PC-9 (cell line): Measurements from ENCODE around the gene CYP3A4. TPM values are rescaled to one million over a fixed set of nuclear protein-coding genes. Genes with fewer than 3 reads are reported as not detected.

Experiments used
- BruUV-seq: library from RNA; stranded (reverse); fragments of 400-500 nt; replicated peaks from 2 replicates; lab custom pipeline; 2021; lab: Mats Ljungman, UMichigan
- CTCF ChIA-PET: fragments of 300-600 bp; sonication (Branson Sonifier 250); formaldehyde crosslinking; loops from one replicate; lab custom pipeline; 2022; ENCODE audit warnings: antibody characterized with exemption; lab: Charles Lee
- POLR2A ChIA-PET: fragments of 300-600 bp; sonication (Branson Sonifier 250); formaldehyde crosslinking; loops from one replicate; lab custom pipeline; 2022; ENCODE audit warnings: antibody characterized with exemption; ENCODE audit not compliant: unreplicated experiment; lab: Charles Lee
- DNase-seq, 2 experiments: peaks; one replicate each; pipeline versions ENCODE4 v3.0.0 to v3.0.0-alpha.2; 2015 to 2022; ENCODE audit warnings: mixed read lengths in 1 of 2
- H2AFZ ChIP-seq: fragments of 200-600 bp; sonication (generic); 2 replicates; pipeline ENCODE4 v1.8.1; 2017; ENCODE audit warnings: antibody characterized with exemption
- H3F3A ChIP-seq: fragments of 200-600 bp; sonication (generic); 2 replicates; pipeline ENCODE4 v1.8.1; 2017; ENCODE audit warnings: antibody characterized with exemption, mild to moderate bottlenecking, low read depth; ENCODE audit not compliant: insufficient read depth
- H3K27ac ChIP-seq: fragments of 200-600 bp; sonication (generic); 2 replicates; pipeline ENCODE4 v1.6.1; 2016; ENCODE audit warnings: mixed run types
- H3K27me3 ChIP-seq: fragments of 200-600 bp; sonication (generic); 2 replicates; pipeline ENCODE4 v1.6.1; 2016; ENCODE audit warnings: low read depth, mixed run types; ENCODE audit not compliant: insufficient read depth
- H3K36me3 ChIP-seq: fragments of 200-600 bp; sonication (generic); 2 replicates; pipeline ENCODE4 v1.6.1; 2016; ENCODE audit warnings: low read depth, mixed run types
- H3K4me1 ChIP-seq: fragments of 200-600 bp; sonication (generic); replicated peaks from 2 replicates; pipeline ENCODE4 v1.6.1; 2016; ENCODE audit warnings: mixed run types; ENCODE audit not compliant: insufficient read depth
- H3K4me2 ChIP-seq: fragments of 200-600 bp; sonication (generic); 2 replicates; pipeline ENCODE4 v1.6.1; 2017; ENCODE audit warnings: mixed run types
- H3K4me3 ChIP-seq: fragments of 200-600 bp; sonication (generic); 2 replicates; pipeline ENCODE4 v1.6.1; 2016; ENCODE audit warnings: mixed run types
- H3K79me2 ChIP-seq: fragments of 200-600 bp; sonication (generic); 2 replicates; pipeline ENCODE4 v1.6.1; 2017; ENCODE audit warnings: low read depth, mixed run types
- H3K9me2 ChIP-seq: fragments of 200-600 bp; sonication (generic); 2 replicates; pipeline ENCODE4 v1.8.1; 2017; ENCODE audit warnings: mild to moderate bottlenecking; ENCODE audit not compliant: insufficient read depth
- H3K9me3 ChIP-seq: fragments of 200-600 bp; sonication (generic); 2 replicates; pipeline ENCODE4 v1.8.1; 2016; ENCODE audit warnings: low read depth; ENCODE audit not compliant: insufficient read depth
- H4K20me1 ChIP-seq: fragments of 200-600 bp; sonication (generic); 2 replicates; pipeline ENCODE4 v1.8.1; 2017; ENCODE audit not compliant: insufficient read depth
- EZH2 ChIP-seq: fragments of 200-600 bp; sonication (generic); IDR thresholded peaks from 2 replicates; pipeline ENCODE4 v1.8.0; 2017; ENCODE audit warnings: antibody characterized with exemption, low read depth
- intact Hi-C: fragments of 100-400 bp; cut with micrococcal nuclease; formaldehyde crosslinking; loops from one replicate; pipeline ENCODE4 v1.10.0; 2022; ENCODE audit not compliant: unreplicated experiment
- total RNA-seq: library from RNA; stranded (reverse); gene quantifications from 2 replicates; pipeline ENCODE4 v1.2.3, GENCODE V29; 2021
- TF ChIP-seq, protein P1 (sequence below): fragments of 200-600 bp; sonication (generic); conservative IDR thresholded peaks from 2 replicates; pipeline ENCODE4 v1.6.1; 2017; ENCODE audit warnings: mixed run types, antibody characterized with exemption, mild to moderate bottlenecking, moderate library complexity

Gene CYP3A4
- total RNA-seq, 1 experiment from 2014 or later, result not detected

DNA sequence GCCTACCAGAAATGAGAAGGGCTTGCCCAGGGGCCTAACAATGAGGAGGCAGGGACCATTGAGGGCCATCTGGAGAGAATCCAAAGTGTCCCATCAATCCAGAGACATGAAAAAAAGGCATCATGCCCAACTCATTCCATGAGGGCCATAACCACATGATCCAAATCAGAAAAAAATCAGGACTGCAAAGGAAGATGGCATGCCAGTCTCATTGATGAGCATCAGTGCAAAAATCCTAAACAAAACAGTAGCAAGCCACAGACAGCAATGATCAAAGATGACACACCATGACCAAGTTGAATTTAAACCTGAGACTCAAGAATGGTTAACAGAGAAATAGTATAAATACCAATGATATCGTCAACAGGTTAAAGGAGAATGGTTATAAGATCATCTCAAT, 7.0 kb upstream of the CYP3A4 start:
- DNase-seq, result no peak
- H3K27ac ChIP-seq, result no peak overlapping the region
- no peak overlapping the region for H3K4me2 ChIP-seq
- no peak overlapping the region for H3K4me3 ChIP-seq
- intact Hi-C loops, result no loop called here
- H3K4me1 ChIP-seq, result no peaks in the 10 kb centered on the region
- no peak overlapping the region for H2AFZ ChIP-seq
- no peaks in the 10 kb centered on the region for H3K79me2 ChIP-seq
- H4K20me1 ChIP-seq, result no peaks in the 10 kb centered on the region
- H3K9me3 ChIP-seq, result no peaks in the 10 kb centered on the region
- POLR2A ChIA-PET, result no interaction called here
- H3F3A ChIP-seq, result no peaks in the 10 kb centered on the region
- H3K36me3 ChIP-seq, result no peaks in the 10 kb centered on the region
- H3K9me2 ChIP-seq, result no peaks in the 10 kb centered on the region
- CTCF ChIA-PET, result no interaction called here
- H3K27me3 ChIP-seq, result no peaks in the 10 kb centered on the region
- no peak for TF ChIP-seq EZH2
- no TSS peak for BruUV-seq

GRCh38 chr7:99790407-99790806, 6.4 kb upstream of the CYP3A4 start:
- no peak for TF ChIP-seq EZH2
- TF ChIP-seq, protein P1, sequence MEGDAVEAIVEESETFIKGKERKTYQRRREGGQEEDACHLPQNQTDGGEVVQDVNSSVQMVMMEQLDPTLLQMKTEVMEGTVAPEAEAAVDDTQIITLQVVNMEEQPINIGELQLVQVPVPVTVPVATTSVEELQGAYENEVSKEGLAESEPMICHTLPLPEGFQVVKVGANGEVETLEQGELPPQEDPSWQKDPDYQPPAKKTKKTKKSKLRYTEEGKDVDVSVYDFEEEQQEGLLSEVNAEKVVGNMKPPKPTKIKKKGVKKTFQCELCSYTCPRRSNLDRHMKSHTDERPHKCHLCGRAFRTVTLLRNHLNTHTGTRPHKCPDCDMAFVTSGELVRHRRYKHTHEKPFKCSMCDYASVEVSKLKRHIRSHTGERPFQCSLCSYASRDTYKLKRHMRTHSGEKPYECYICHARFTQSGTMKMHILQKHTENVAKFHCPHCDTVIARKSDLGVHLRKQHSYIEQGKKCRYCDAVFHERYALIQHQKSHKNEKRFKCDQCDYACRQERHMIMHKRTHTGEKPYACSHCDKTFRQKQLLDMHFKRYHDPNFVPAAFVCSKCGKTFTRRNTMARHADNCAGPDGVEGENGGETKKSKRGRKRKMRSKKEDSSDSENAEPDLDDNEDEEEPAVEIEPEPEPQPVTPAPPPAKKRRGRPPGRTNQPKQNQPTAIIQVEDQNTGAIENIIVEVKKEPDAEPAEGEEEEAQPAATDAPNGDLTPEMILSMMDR, result no peak
- no peak overlapping the region for H3K4me2 ChIP-seq
- no peak overlapping the region for H3K4me3 ChIP-seq
- ChIA-PET CTCF (no interaction called here), POLR2A (no interaction called here)
- no peak for DNase-seq
- no TSS peak for BruUV-seq
- H3F3A ChIP-seq, result no peaks in the 10 kb centered on the region
- no peak overlapping the region for H3K27ac ChIP-seq
- no peak overlapping the region for H2AFZ ChIP-seq
- intact Hi-C loops, result no loop called here
- H3K79me2 ChIP-seq, result no peaks in the 10 kb centered on the region
- H3K36me3 ChIP-seq, result no peaks in the 10 kb centered on the region
- no peaks in the 10 kb centered on the region for H3K9me3 ChIP-seq
- no peaks in the 10 kb centered on the region for H3K27me3 ChIP-seq
- H3K9me2 ChIP-seq, result no peaks in the 10 kb centered on the region
- H4K20me1 ChIP-seq, result no peaks in the 10 kb centered on the region
- H3K4me1 ChIP-seq, result no peaks in the 10 kb centered on the region

DNA sequence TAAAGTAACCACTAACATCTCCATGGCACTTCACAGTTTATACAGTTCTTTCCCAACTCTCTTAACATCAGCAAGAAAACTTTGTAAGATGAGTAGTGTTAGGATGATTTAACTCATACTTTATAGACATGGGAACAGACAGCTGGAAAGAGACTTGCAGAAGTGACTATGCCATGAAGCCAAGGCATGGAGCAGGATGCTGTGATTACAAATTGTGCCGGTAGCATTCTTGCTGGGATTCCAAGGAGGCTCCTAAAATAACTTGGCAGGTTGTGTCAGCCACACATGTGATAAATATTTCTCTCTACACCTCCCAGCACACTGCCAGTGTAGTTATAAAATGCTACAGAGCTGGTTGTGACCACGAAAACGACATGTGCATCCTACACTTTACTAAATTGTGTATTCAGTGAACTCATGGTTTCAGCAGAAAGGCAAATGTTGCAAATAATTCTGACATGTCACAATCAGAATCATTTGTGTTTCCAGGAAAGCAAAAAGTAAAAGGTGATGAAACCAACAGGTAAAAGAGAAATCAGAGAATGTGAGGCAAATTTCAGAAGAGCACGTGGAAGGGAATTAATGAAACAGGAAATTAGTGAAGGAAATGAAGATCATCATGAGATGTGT, 5.6 kb upstream of the CYP3A4 start:
- no peaks in the 10 kb centered on the region for H3K9me2 ChIP-seq
- no peak overlapping the region for H3K27ac ChIP-seq
- BruUV-seq, result no TSS peak
- TF ChIP-seq EZH2, result no peak
- TF ChIP-seq, protein P1, result no peak
- no peaks in the 10 kb centered on the region for H4K20me1 ChIP-seq
- H3K9me3 ChIP-seq, result no peaks in the 10 kb centered on the region
- H3K4me1 ChIP-seq, result no peaks in the 10 kb centered on the region
- POLR2A ChIA-PET, result no interaction called here
- CTCF ChIA-PET, result no interaction called here
- intact Hi-C loops, result no loop called here
- H3K4me2 ChIP-seq, result no peak overlapping the region
- no peaks in the 10 kb centered on the region for H3K79me2 ChIP-seq
- H2AFZ ChIP-seq, result no peak overlapping the region
- H3K27me3 ChIP-seq, result no peaks in the 10 kb centered on the region
- no peaks in the 10 kb centered on the region for H3K36me3 ChIP-seq
- no peaks in the 10 kb centered on the region for H3F3A ChIP-seq
- H3K4me3 ChIP-seq, result no peak overlapping the region
- no peak for DNase-seq

DNA sequence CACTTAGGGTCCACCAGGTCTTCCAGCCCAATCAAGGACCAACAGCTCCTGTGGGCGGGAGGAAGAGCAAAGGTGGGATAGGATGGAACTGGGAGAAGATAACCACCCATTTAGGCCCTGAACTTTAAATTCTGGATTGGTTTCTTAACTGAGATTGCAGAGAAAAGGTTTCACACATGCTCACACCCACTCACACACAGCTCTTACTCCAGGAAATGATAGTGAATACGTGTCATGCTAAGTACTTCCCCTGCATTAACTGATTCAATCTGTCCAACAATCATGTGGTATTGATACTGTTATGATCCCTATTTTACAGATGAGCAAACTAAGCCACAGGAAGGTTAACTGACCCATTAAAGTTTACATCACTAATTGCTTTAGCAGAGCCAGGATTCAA, 4.6 kb upstream of the CYP3A4 start:
- no peaks in the 10 kb centered on the region for H3K4me1 ChIP-seq
- no peaks in the 10 kb centered on the region for H3K79me2 ChIP-seq
- no peaks in the 10 kb centered on the region for H3K36me3 ChIP-seq
- BruUV-seq, result no TSS peak
- H4K20me1 ChIP-seq, result no peaks in the 10 kb centered on the region
- POLR2A ChIA-PET, result no interaction called here
- no peaks in the 10 kb centered on the region for H3F3A ChIP-seq
- intact Hi-C loops, result no loop called here
- TF ChIP-seq, protein P1, result no peak
- TF ChIP-seq EZH2, result no peak
- H2AFZ ChIP-seq, result no peak overlapping the region
- no peaks in the 10 kb centered on the region for H3K9me2 ChIP-seq
- DNase-seq, result no peak
- CTCF ChIA-PET, result no interaction called here
- no peaks in the 10 kb centered on the region for H3K9me3 ChIP-seq
- no peak overlapping the region for H3K4me3 ChIP-seq
- H3K4me2 ChIP-seq, result no peak overlapping the region
- H3K27me3 ChIP-seq, result no peaks in the 10 kb centered on the region
- no peak overlapping the region for H3K27ac ChIP-seq
